Ramos (cell line): ENCODE results near the gene CUX1.
"Not testable (repeated sequence)": the region's sequence is repeated elsewhere in the genome, so short reads cannot be mapped to it uniquely, and the experiment has no call there.

ENCODE experiments used
- in situ Hi-C: fragments of 300-500 bp; cut with MboI; formaldehyde crosslinking; loops from one replicate; pipeline ENCODE4 v1.14.3; 2022; ENCODE audit warnings: low sequenced_read_pairs; ENCODE audit not compliant: unreplicated experiment

Gene CUX1

GRCh38 chr7:101848208-101848951, 31.0 kb downstream of the CUX1 start:
- in situ Hi-C loops = no loop called here

DNA sequence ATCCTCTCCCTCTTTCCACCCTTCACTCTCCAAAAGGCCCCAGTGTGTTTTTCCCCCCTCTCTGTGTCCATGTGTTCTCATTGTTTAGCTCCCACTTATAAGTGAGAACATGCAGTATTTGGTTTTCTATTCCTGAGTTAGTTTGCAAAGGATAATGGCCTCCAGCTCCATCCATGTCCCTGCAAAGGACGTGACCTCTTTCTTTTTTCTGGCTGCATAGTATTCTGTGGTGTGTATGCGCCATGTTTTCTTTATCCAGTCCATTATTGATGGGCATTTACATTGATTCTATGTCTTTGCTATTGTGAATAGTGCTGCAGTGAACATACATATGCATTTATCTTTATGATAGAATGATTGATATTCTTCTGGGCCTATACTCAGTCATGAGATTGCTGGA, 31.9 kb downstream of the CUX1 start:
- in situ Hi-C loops = not testable (repeated sequence)

DNA sequence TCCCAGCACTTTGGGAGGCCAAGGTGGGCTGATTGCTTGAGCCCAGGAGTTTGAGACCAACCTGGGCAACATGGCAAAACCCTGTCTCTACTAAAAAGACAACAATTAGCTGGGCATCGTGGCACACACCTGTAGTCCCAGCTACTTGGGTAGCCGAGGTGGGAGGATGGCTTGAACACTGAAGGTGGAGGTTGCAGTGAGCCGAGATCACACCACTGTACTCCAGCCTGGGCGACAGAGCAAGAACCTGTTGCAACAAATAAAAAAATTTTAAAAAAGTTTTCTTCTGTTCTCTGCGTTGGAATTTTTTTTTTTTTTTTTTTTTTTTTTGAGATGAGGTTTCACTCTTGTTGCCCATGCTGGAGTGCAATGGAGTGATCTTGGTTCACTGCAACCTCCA, 34.9 kb downstream of the CUX1 start:
- in situ Hi-C loops = loop anchor here (25.0 kb wide), 1 partner anchor 1665 kb away; the partner anchor contains the start of genes GPC2 and STAG3

- in situ Hi-C loops = loop anchor here (25.0 kb wide), 1 partner anchor 1666 kb away; the partner anchor contains the start of genes GPC2 and STAG3
These were observed 36.3 kb downstream of the CUX1 start for GRCh38 chr7:101853684-101854083.

- in situ Hi-C loops = loop anchor here (25.0 kb wide), 1 partner anchor 1667 kb away; the partner anchor contains the start of genes GPC2 and STAG3
These were observed 36.8 kb downstream of the CUX1 start for GRCh38 chr7:101854084-101854865.

GRCh38 chr7:101856473-101857357, 39.3 kb downstream of the CUX1 start:
- in situ Hi-C loops = loop anchor here (25.0 kb wide), 1 partner anchor 1669 kb away; the partner anchor contains the start of genes GPC2 and STAG3

DNA sequence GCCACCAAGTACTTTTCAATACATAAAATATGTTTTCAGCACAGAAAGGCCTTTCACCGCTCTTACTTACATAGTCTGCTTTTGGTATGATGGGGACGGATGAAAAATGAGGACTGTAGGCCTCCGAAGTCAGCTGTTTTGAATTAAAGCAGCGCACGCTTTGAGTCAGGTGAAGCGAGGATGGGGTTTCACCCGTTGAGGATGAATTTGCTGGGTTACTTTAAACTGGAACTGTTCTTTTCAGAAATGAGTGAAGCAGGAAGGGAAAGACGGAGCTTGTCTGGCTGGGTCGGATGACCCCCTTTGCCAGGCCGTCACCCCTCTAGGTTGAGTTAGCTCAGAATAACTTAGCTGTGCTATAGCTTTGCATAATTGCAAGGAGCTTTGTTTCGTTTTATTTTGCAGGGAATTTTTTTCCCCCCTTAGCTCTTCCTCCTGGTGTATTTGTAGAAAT, 40.0 kb downstream of the CUX1 start:
- in situ Hi-C loops = loop anchor here (25.0 kb wide), 1 partner anchor 1670 kb away; the partner anchor contains the start of genes GPC2 and STAG3

- in situ Hi-C loops = loop anchor here (25.0 kb wide), 1 partner anchor 1671 kb away; the partner anchor contains the start of genes GPC2 and STAG3
These were observed 41.3 kb downstream of the CUX1 start for GRCh38 chr7:101858437-101859385.

- in situ Hi-C loops = loop anchor here (5.0 to 25.0 kb wide), 4 partner anchors 42 to 1672 kb away; partner anchors contain the start of genes CUX1, GPC2 and STAG3
These were observed 42.1 kb downstream of the CUX1 start for GRCh38 chr7:101859411-101860106.

DNA sequence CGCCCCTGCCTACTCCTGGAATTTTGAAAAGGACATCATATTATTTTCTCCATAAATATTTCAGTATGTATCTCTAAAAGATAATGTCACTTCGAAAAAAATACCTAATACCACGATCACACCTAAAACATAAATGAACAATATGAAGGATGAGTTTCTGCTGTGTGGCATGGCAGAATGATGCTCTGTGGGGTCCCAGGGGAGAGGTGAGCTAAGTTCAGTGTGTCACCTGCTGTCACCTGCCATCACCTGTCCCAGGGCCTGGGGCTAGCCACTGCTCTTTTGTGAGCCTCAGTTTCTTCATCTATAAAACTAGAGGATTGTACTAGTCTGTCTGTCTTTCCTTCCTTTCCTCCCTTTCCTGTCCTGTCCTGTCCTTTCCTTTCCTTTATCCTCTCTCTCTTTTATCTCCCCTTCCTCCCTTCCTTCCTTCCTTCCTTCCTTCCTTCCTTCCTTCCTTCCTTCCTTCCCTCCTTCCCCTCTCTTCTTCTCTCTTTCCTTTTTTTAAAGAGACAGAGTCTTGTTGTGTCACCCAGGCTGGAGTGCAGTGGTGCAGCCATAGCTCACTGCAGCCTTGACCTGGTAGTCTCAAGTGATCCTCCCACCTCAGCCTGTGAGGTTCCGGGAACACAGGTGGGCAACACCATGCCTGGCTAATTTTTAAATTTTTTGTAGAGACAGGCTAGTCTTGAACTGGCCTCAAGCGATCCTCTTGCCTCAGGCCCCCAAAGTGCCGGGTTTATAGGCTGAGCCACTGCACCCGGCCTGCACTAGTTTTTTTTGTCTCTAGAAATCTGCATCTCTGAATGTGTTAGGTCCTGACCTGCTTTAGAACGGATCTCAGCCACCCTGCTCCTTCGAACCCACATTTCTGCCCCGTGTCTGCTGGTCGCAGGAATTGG, 43.1 kb downstream of the CUX1 start:
- in situ Hi-C loops = loop anchor here (5.0 to 25.0 kb wide), 4 partner anchors 43 to 1673 kb away; partner anchors contain the start of genes CUX1, GPC2 and STAG3

DNA sequence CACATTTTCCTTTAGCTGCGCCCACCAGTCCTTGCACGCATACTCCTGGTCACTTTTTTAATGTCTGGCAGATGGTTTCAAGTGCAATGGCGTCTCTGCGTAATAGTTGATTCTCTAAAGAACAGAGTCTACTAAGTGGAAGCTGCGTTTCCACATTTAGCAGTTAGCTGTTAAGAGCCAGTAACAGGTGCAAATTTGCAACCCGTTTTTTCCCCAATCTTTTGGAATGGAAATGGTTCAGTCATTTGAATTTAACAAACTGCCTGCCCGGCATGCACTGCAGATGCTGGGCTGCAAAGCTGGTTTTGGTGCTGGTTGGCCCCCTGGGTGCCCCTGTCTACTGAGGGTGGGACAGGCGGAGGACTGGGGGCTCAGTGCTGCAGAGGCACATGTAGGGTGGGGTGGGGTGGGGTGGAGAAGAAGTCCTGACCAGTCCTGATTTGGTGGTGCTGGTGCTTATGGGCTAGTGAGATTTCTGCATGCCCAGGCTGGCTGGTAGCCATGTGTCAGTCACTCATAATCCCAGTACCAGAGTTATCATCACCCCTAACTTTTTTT, 43.9 kb downstream of the CUX1 start:
- in situ Hi-C loops = loop anchor here (5.0 to 25.0 kb wide), 4 partner anchors 44 to 1674 kb away; partner anchors contain the start of genes CUX1, GPC2 and STAG3

- in situ Hi-C loops = loop anchor here (5.0 to 25.0 kb wide), 4 partner anchors 45 to 1675 kb away; partner anchors contain the start of genes CUX1, GPC2 and STAG3
These were observed 45.1 kb downstream of the CUX1 start for GRCh38 chr7:101862280-101863220.

DNA sequence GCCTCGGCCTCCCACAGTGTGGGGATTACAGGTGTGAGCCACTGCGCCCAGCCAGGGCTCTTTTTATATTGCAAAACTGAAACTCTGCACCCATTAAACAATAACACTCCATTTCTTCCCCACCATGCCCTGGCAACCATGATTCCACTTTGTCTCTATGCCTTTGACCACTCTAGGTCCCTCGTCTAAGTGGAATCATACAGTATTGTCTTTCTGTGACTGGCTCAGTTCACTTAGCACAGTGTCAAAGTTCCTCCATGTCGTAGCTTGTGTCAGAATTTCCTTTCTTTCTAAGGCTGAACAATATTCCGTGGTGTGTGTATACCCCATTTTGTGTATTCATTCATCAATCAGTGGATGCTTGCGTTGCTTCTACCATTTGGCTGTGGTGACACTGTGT, 46.2 kb downstream of the CUX1 start:
- in situ Hi-C loops = loop anchor here (5.0 to 25.0 kb wide), 4 partner anchors 46 to 1676 kb away; partner anchors contain the start of genes CUX1, GPC2 and STAG3

- in situ Hi-C loops = loop anchor here (5.0 to 25.0 kb wide), 4 partner anchors 47 to 1677 kb away; partner anchors contain the start of genes CUX1, GPC2 and STAG3
These were observed 46.6 kb downstream of the CUX1 start for GRCh38 chr7:101864039-101864438.

DNA sequence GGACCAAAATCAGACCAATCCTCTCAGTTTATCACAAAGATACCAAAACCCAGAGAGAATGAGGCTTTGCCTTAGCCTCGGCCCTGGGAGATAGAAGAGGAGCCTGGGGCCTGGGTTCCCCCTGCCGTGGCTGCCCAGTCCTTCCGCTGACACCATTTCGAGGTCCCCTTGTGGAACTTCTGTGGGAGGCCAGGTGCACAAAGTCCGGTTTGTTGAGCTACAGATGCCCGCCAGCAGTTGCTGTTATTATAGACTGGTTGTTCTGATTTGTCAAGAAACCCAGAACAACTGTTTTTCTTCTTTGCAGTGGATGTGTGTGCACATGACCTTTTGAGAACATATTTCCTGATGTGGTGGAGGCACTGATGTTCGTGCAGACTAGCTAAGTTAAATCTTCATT, 47.6 kb downstream of the CUX1 start:
- in situ Hi-C loops = loop anchor here (10.0 to 25.0 kb wide), 2 partner anchors 580 to 1678 kb away; partner anchors contain the start of genes GPC2 and STAG3
